ENCODE data around the gene VAMP5.
"Not testable (repeated sequence)": the region's sequence is repeated elsewhere in the genome, so short reads cannot be mapped to it uniquely, and the experiment has no call there.

The VAMP5 gene

GRCh38 chr2:85584354-85584856 lies at the start of gene VAMP5:
Gene VAMP5, plus strand, starts transcription at chr2:85584431. Its CDS starts 60 bp downstream, at chr2:85584491.
- DNase-seq, result no peak

GRCh38 chr2:85534881-85535280 lies 49.4 kb upstream of the VAMP5 start:
- DNase-seq, result no peak

GRCh38 chr2:85536479-85536878 lies 47.8 kb upstream of the VAMP5 start:
- DNase-seq, result no peak

GRCh38 chr2:85537600-85538506 lies 46.4 kb upstream of the VAMP5 start:
- no peak for DNase-seq

GRCh38 chr2:85538507-85539360 lies 45.5 kb upstream of the VAMP5 start, which contains the start of gene MAT2A:
Gene MAT2A, plus strand, starts transcription at chr2:85539168. Its CDS starts 120 bp downstream, at chr2:85539288.
- peak; percentile 87 for DNase-seq

- DNase-seq, result peak; percentile 71
Observed at GRCh38 chr2:85539361-85540132, 44.7 kb upstream of the VAMP5 start.

- no peak for DNase-seq
Observed at GRCh38 chr2:85540133-85540648, 44.0 kb upstream of the VAMP5 start.

GRCh38 chr2:85541262-85541661 lies 43.0 kb upstream of the VAMP5 start:
- no peak for DNase-seq

GRCh38 chr2:85541753-85542457 lies 42.3 kb upstream of the VAMP5 start:
- no peak for DNase-seq

GRCh38 chr2:85542777-85543176 lies 41.5 kb upstream of the VAMP5 start:
- DNase-seq, result no peak

- not testable (repeated sequence) for DNase-seq
Observed at GRCh38 chr2:85544254-85544691, 40.0 kb upstream of the VAMP5 start.

- not testable (repeated sequence) for DNase-seq
Observed at GRCh38 chr2:85544915-85545779, 39.1 kb upstream of the VAMP5 start.

- DNase-seq, result no peak
Observed at GRCh38 chr2:85545780-85546240, 38.4 kb upstream of the VAMP5 start.

- no peak for DNase-seq
Observed at GRCh38 chr2:85547089-85547858, 37.0 kb upstream of the VAMP5 start.

- no peak for DNase-seq
Observed at GRCh38 chr2:85547859-85548607, 36.2 kb upstream of the VAMP5 start.

GRCh38 chr2:85548608-85548900 lies 35.7 kb upstream of the VAMP5 start:
- DNase-seq, result no peak

- DNase-seq, result no peak
Observed at GRCh38 chr2:85549095-85549494, 35.1 kb upstream of the VAMP5 start.

GRCh38 chr2:85549826-85550225 lies 34.4 kb upstream of the VAMP5 start:
- no peak for DNase-seq

GRCh38 chr2:85550486-85550885 lies 33.7 kb upstream of the VAMP5 start:
- DNase-seq, result no peak

Measured in CD4-positive, alpha-beta T cell treated with Interleukin-4 for 4 hours (primary cell).